Measurements from ENCODE around the gene KRTAP10-1. TPM values are rescaled to one million over a fixed set of nuclear protein-coding genes. Genes with fewer than 3 reads are reported as not detected.

The KRTAP10-1 gene
- total RNA-seq, 1 experiment from 2014 or later = not detected

- Histone ChIP-seq H2BK12ac (ENCODE audit: insufficient read length, low read depth, low read length) (no peak overlapping the region), H4K20me1 (ENCODE audit: control insufficient read depth, insufficient read depth, insufficient read length) (no peaks in the 10 kb centered on the region), H2BK120ac (ENCODE audit: low read depth, low read length, poor library complexity, severe bottlenecking) (no peak overlapping the region), H3K79me1 (ENCODE audit: insufficient read depth, low read depth, low read length, poor library complexity, severe bottlenecking) (no peaks in the 10 kb centered on the region), H3K9ac (ENCODE audit: extremely low read depth, insufficient read length, low read length) (no peak overlapping the region), H2BK15ac (ENCODE audit: low read depth, low read length) (no peak overlapping the region), H3K79me2 (ENCODE audit: insufficient read depth, low read length) (no peaks in the 10 kb centered on the region), H3K27me3 (ENCODE audit: insufficient read depth, low read length) (no peaks in the 10 kb centered on the region), H3K27ac (ENCODE audit: insufficient read length, low read depth, low read length) (no peak overlapping the region), H2BK20ac (ENCODE audit: low read depth, low read length, poor library complexity, severe bottlenecking) (no peak overlapping the region), H3K18ac (ENCODE audit: insufficient read length, low read depth, low read length) (no peak overlapping the region), H3K4ac (ENCODE audit: low read depth, low read length) (no peak overlapping the region), H3K56ac (ENCODE audit: insufficient read length, low read depth, low read length) (no peak overlapping the region), H2AK5ac (ENCODE audit: insufficient read length, low read length) (no peak overlapping the region), H3K9me3 (ENCODE audit: control insufficient read depth, low read depth, low read length) (no peaks in the 10 kb centered on the region), H2AFZ (ENCODE audit: low read length) (no peak overlapping the region), H4K8ac (replicated peaks; ENCODE audit: insufficient read length, low read depth, low read length) (no peak overlapping the region), H3T11ph (ENCODE audit: low read length) (no peak overlapping the region), H3K4me2 (ENCODE audit: insufficient read depth, insufficient read length, low read length) (no peak overlapping the region), H4K5ac (ENCODE audit: insufficient read length, low read depth, low read length) (no peak overlapping the region), H3K23me2 (ENCODE audit: insufficient read length, low read depth, low read length, poor library complexity, severe bottlenecking) (no peaks in the 10 kb centered on the region), H3K4me1 (ENCODE audit: insufficient read depth, low read length) (no peaks in the 10 kb centered on the region), H4K91ac (ENCODE audit: insufficient read length, low read depth, low read length) (no peak overlapping the region), H2BK5ac (ENCODE audit: insufficient read length, low read length) (no peak overlapping the region), H3K23ac (ENCODE audit: insufficient read length, low read depth, low read length) (no peak overlapping the region), H3K14ac (ENCODE audit: insufficient read depth, low read length) (no peak overlapping the region; the same call in 1 of the 2 replicates)
- no peak overlapping the region for H3K4me3 Mint-ChIP-seq
- DNase-seq = no peak
- no peak overlapping the region for H3K27ac Mint-ChIP-seq
- H3K27me3 Mint-ChIP-seq (ENCODE audit: low read depth) = peaks cover 7% of the 10 kb centered on the region
- no peaks in the 10 kb centered on the region; a peak in 1 of 7 replicates for H3K36me3 Mint-ChIP-seq (ENCODE audit: insufficient read depth in 1 of 3, low read depth in 3 of 3)
- WGBS (ENCODE audit: extremely low coverage, insufficient read length, low lambda C conversion rate) = no CpG with 5 or more reads among the region's 18 CpGs
- TF ChIP-seq, protein P1, sequence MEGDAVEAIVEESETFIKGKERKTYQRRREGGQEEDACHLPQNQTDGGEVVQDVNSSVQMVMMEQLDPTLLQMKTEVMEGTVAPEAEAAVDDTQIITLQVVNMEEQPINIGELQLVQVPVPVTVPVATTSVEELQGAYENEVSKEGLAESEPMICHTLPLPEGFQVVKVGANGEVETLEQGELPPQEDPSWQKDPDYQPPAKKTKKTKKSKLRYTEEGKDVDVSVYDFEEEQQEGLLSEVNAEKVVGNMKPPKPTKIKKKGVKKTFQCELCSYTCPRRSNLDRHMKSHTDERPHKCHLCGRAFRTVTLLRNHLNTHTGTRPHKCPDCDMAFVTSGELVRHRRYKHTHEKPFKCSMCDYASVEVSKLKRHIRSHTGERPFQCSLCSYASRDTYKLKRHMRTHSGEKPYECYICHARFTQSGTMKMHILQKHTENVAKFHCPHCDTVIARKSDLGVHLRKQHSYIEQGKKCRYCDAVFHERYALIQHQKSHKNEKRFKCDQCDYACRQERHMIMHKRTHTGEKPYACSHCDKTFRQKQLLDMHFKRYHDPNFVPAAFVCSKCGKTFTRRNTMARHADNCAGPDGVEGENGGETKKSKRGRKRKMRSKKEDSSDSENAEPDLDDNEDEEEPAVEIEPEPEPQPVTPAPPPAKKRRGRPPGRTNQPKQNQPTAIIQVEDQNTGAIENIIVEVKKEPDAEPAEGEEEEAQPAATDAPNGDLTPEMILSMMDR (conservative IDR thresholded peaks at IDR 0.05) = no peak
- peaks cover 2 to 4% of the 10 kb centered on the region in 2 experiments; a peak in 3 of 4 replicates for H3K4me1 Mint-ChIP-seq
- H3K9me3 Mint-ChIP-seq = no peaks in the 10 kb centered on the region
Measured at GRCh38 chr21:44527983-44528633, 11.9 kb downstream of the KRTAP10-1 start.
